Pulmonary artery endothelial cell (primary cell): ENCODE measurements around the gene SUSD5. TPM values are rescaled to one million over a fixed set of nuclear protein-coding genes. Genes with fewer than 3 reads are reported as not detected.
"Not testable (repeated sequence)": the region's sequence is repeated elsewhere in the genome, so short reads cannot be mapped to it uniquely, and the experiment has no call there.

Experiments
- DNase-seq: peaks from one replicate; pipeline ENCODE4 v3.0.0-alpha.2; 2011; ENCODE audit warnings: low read depth, low spot score
- total RNA-seq: library from RNA; depleted of rRNA; stranded (reverse); fragments of >200 nt; gene quantifications from 2 replicates; pipeline ENCODE4 v1.2.3, GENCODE V29; 2014

SUSD5 gene
- total RNA-seq, 1 donor from 2014 or later: 0.59 TPM

DNA sequence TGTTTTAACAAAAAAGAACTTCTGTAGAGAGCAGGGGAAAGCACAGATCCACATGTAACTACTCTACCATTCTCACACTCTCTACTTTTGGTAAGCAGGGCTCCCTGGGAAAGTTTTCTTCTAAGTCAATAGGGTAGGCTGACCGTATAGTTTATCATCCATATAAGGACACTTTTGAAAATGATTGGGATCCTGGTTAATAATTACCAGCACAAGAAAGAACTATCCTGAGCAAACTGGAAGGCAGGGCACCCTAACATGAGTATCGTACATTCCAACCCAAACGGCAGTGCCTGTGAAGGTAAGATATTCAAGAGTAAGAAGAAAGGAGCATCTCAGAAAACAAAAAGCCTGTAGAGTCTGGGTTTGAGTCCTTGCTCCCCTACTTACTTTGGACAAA is 22.1 kb downstream of the SUSD5 start:
- no peak for DNase-seq

DNA sequence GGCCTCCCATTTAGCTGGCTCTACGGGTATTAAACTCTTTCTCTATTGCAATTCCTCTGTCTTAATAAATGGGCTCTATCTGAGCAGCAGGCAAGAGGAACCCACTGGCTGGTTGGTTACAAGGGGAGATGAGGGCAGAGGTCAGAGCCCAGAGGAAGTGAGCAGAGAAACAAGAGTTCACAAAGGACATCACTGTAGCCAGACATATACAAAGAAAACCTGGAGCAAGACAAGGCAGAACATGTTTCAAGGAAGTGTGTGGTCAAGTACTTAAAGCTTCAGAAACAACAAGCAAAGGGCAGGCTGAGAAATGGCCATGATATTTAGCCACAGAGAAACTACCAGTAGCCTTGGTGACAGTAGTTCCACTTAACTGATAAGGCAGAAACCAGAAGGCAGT is 24.3 kb downstream of the SUSD5 start:
- no peak for DNase-seq

DNA sequence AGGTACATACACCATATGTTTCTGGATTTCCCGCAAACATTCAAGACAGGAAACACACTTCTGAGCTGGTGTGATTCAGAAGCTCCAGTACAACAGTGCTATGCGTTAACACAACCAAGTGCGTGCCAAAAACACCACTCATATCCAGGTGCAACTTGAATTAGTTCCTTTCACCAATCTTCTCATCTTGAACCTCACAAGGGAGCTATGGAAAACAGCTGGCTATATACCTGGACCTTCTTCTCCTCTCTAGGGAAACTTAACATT is 31.3 kb downstream of the SUSD5 start:
- peak; percentile 81 for DNase-seq

DNA sequence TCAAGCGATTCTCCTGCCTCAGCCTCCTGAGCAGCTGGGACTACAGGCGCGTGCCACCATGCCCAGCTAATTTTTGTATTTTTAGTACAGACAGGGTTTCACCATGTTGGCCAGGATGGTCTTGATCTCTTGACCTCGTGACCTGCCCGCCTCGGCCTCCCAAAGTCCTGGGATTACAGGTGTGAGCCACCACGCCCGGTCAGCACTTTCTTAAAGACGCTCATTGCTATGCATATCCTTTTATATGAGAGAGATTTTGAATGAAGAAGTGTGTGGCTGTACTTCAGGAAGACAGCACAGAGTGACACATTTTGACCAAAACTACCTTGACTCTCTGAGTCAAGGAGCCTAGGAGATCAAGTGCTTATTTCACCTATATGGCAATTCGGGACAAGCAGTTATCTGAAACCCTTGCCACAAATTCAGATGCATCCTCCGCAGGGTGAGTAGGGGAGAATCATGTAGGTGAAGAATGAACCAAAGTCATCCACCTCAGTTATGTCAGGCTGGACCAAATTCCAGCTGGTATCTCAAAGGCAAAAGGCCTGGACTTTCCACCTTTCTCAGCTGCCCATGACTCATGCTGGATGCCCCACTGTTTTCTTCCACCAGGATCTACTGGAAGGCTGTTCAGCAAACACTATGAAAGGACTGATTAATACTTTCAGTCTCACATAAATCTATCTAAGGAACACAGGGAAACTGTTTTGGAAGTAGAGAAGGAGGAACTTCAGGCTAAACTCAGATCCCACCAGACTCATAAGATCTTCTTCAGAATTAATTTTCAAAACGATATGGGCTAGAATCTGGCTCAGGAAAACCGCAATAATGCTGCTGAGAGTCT is 31.9 kb downstream of the SUSD5 start:
- peak; percentile 57 for DNase-seq

DNA sequence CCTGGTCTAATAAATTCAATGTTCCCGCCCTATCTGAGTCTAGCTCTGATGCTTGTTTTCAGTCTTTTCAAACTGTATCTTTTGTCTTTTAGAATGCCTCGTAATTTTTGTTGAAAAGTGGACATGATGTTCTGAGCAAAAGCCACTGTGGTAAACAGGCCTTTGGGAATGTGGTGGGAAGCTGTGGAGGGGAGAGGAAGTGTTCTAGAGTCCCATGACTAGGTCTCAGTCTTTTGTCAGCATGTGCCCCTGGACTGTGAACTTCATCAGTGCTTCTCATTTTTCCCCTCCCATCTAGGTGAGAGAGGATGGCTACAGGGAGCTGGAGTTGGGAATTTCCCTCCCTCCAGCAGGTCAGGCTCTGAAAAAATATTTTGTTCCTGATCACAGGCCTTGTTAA is 33.7 kb downstream of the SUSD5 start:
- no peak for DNase-seq

DNA sequence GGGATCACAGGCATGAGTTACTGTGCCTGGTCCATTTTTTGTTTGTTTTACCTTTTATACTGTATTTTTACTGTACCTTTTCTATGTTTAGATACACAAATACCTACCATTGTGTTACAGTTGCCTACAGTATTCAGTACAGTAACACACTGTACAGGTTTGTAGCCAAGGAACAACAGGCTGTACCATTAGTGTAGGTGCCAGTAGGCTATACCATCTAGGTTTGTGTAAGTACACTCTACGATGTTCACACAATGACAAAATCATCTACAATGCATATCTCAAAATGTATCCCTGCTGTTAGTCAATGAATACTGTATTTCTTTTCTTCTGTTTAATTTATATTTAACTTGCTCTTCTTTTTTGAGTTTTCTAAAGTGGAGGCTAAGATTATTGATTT is 37.0 kb downstream of the SUSD5 start:
- not testable (repeated sequence) for DNase-seq

DNA sequence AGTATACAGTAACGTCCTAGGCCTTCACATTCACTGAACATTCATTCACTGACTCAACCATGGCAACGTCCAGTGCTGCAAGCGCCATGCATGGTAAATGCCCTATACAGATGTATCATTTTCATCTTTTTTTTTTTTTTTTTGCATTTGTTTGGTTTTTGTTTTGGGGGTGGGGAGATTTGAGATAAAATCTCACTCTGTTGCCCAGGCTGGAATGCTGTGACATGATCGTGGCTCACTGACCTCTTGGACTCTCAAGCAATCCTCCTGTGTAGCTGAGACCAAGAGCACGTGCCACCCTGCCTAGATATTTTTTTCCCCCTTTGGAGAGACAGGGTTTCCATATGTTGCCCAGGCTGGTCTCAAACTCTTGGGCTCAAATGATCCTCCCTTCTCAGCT is 37.4 kb downstream of the SUSD5 start:
- DNase-seq: no peak

DNA sequence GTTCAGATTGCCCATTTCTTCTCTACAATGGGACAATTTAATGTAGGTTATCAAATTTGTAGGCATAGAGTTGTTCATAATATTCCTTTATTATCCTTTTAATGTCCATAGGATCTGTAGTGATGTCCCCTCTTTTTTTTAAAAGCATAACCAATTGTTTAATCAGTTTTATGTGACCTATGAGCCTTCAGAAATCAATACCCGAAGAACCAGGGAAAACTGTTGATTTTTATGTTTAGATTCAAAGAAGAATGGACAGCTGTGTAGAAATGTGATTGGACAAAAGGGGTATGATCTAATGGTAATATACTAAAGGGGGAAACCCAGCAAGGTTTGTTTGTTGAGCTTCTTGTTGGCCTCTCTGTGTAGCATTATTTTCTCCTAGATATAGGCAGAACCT is 39.5 kb downstream of the SUSD5 start:
- DNase-seq: no peak

DNA sequence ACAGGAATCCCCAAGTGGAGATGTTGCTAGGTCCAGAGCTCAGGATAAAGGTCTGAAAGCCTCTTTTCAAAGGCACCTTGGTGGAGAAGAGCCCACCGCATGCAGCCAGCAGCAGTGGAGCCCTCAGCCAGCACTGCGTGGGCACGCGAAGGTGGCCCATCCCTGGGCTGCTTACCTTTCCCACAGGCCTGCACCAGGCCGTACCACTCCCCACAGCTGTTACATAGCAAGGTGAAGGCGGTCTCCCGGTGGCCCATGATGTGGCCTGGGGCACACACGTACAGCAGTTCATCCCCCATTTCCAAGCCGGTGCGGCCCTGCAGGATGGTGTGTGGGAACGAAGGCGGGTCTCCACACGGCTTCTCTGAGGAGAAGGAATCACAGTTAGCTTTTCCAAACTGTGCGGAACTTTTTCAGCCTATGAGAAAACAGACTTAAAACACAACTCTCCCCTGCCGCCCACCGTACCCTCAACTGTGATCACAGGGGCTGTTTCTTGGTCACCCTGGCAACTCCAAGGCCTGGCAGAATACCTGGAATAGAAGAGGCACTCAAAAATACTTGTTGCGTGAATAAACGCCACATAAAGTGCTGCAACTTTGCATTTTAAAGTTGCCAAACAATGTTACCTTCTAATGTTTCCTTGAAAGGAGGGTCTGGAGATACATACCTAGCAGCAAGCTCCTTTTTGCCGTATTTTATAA is 43.7 kb downstream of the SUSD5 start:
- DNase-seq: no peak

DNA sequence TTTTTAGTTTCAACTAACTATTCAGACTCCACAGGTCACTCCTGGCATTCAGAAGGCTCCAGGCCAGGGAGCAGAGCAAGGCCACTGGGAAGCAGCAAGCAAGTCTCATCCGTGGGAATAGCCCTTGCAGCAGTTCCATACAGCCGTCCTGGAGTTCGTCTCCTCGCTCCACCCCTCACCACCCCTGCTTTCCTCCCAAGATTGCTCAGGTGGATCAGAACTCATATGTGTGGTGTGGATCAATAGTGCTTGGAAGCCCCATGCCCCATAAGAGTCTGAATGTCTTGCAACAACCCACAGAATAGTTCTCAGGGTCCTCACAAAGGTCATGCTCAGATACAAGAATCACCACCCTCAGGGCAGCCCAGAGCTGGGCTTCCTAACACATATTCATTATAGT is 44.5 kb downstream of the SUSD5 start:
- no peak for DNase-seq

DNA sequence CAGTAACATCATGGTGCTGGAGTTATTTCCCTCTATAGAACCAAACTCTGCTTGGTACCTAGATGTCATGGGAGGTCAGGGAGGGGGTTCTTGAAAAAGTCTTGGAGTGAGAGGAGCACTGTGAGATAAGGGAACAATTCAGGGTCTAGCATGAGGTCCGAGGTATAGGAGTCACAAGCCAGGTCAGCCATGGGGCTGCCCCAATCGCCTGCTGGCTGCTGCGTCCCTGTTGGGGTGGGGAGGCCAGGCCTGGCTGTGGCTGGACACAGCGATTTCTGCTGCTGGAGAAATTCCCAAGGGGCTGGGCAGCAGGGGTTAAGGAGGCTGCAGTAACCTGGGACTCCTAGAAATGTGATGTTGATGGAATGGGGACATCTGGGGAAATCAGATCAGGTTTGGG is 44.9 kb downstream of the SUSD5 start:
- no peak for DNase-seq

DNA sequence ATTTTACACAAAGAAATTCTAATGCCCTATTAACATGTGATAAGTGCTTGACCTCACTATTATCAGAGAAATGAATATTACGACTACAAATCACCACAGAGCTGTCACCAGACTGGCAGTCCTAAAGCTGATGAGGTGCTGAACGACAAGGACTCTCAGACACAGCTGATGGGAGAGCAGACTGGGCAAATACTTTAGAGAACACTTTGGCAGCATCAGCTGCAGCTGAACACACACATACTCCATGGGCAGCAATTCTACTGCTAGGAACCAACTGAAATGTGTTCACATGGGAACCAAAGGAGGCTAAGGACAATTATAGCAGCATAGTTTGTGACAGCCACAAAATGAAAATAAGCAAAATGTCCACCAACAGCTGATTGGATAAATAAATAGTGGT is 45.5 kb downstream of the SUSD5 start:
- DNase-seq: no peak

DNA sequence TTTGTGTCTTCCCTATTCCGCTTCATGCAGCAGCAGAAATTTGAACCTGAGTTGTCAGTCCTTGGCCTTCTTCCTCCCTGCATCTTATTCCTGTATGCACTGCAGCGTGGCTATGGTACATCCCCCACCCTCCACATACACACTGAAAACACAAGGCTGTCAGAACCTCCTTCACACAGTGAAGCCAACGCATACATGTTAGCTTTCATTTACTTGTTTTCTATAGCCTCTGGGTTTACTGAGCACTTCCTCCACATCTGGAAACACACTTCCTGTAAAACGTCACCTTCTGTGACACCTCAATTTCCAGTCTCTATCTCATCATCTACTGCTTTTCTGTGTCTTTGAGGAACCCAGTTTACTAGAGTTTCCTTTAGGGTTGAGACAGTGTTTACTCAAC is 47.0 kb downstream of the SUSD5 start:
- no peak for DNase-seq

DNA sequence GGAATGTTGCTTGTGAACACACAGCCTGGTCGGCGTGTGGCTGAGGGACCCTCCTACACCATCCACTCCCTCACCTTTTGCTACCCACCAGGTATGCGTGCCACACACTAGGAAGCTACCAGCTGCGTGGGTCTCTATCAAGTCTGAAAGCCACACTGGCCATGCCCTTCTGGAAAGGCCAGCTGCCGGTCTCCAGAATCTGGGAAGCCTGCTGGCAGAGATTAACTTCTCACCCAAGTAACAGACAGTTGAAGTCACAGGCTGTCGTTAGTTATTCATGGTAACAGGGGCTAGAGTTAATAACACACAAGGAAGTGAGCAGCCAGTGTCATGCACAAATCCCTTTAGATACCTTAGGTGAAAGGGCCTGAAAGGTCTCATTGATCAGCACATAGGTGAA is 48.1 kb downstream of the SUSD5 start:
- DNase-seq: no peak

DNA sequence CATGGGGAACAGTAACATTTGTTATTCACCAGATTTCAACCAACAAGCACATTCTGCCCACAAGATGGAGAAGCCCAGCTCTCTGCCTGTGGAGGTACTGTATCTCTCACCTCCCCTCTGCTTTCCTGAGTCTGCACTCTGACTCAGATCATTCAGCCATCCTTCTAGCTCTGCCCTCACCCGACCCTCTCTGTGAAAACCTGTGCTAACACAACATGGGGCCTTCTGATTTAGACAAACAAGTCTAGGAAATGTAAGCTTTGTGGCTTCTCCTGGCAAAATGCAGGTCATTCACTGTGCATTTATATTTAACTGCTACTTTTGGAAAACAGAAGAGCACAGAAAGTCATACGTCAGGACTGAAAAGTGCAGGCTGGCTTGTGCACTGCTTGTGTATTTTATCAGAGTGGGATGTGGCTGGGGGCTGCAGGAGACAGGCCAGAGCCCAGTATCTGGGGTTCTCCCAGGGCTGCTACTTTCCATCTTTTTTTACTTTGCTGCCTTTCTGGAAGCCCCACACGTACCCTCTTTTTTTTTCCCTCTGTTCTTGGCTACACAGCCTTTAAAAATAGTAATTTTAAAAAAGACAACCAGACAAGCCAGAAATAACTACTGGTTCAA is 50.8 kb downstream of the SUSD5 start:
- DNase-seq: no peak

DNA sequence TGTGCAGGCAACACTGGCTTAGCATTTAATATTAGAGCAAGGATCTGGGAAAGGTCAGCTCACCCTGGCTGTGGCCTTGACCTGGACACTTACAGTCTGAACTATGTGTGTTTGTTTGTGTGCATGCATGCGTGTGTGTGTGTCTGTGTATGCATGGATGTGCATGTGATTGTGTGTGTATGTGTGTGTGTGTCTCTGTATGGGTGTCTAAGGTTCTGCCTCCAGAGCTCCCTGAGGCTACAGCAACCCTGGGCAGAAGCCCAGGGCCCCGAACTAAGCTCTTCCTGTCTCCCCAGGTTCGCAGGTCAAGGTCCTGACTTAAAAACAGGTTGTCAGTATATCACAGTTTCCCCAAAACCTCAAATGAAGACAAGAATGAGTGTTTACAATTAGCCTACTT is 51.3 kb downstream of the SUSD5 start:
- no peak for DNase-seq

DNA sequence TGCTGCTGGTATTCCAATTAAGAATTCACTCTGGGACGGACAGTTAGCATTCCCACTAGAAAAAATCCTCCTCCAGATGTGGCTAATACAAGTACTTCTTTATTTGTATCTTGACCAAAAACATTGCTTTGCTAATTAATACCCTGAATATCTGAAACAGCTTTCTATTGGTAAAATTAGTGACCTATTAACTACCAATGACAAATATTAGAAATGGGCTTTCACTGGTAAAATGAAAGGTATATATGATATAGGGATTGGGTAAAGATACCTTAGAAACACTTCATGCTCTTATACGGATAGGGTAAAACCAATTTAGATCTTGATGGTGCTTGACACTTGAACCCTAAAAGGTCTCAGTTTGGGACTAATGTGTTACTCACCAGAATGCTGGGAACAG is 52.5 kb downstream of the SUSD5 start:
- DNase-seq: no peak

DNA sequence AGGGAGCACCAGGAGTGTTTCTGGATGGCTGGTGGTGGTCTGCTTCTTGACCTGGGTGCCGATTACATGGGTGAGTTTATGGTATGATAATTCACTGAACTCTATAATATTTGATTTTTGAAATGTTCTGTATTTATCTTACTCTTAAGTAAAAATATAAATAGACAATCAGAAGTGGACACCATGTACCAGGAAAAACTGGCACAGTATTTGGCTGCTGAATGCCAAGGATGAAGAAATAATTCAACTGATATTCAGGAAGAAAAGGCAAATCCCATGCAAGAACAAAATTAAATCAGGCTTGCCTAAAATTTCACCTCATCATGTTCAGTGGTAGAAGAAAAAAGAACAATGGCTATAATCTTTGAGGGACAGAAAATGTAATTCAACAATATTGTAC is 53.2 kb downstream of the SUSD5 start:
- DNase-seq: no peak

DNA sequence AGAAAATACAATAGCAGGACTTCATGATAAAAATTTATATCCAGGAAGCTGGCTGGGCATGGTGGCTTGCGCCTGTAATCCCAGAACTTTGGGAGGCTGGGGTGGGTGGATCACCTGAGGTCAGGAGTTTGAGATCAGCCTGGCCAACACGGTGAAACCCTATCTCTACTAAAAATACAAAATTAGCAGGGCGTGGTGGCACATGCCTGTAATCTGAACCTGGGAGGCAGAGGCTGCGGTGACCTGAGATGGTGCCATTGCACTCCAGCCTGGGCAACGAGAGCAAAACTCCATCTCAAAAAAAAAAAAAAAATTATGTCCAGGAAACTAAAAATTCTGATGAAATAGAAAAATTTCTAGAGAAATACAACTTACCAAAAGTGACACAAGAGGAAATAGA is 56.0 kb downstream of the SUSD5 start:
- not testable (repeated sequence) for DNase-seq

DNA sequence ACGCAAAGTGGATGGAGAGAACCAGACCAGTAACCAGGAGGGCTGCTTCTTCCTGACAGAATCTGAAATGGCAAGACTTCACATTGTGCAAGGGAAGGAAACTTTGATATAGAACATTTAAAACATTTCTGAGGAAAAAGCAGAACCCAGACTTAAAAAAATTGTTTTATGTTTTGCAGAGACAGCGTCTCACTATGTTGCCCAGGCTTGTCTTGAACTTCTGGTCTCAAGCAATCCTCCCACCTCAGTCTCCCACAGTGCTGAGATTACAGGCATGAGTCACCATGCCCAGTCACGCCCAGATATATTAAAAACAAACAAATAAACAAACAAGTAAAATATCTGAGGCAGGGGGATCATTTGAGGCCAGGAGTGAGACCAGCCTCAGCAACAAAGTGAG is 58.6 kb downstream of the SUSD5 start:
- no peak for DNase-seq

DNA sequence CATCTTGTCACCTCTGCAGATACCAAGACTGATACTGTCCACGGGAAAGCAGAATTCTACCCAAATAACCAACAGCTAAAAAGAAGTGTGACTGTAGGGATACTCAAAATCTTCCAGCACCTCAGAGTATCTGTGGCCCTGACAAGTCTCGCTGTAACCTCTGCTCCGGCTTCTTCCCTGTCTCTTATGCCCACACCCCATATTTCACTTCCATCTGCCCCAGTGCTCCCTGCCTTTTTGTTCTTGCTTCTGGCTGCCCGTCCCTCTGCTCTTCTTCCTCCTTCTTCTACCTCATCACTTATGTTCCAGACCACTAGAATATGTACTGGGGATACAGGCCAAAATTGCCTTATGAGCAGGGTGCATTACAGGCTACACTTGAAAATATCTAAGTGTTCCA is 59.4 kb downstream of the SUSD5 start:
- no peak for DNase-seq

DNA sequence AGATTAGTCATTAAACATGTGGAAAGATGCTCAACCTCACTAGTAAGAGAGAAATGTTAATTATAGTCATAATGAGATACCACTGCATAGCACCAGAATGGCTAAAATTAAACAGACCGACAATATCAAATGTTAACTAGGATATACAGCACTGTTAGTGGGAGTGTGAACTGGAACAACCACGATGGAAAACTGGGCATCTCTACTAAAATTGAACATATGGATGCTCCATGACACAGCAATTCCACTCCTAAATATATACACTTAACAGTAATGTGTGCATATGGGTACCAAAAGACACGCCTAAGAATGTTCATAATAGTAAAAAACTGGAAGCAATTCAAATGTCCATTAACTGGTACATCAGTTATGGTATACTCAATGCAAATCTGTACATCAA is 63.3 kb downstream of the SUSD5 start:
- DNase-seq: no peak

DNA sequence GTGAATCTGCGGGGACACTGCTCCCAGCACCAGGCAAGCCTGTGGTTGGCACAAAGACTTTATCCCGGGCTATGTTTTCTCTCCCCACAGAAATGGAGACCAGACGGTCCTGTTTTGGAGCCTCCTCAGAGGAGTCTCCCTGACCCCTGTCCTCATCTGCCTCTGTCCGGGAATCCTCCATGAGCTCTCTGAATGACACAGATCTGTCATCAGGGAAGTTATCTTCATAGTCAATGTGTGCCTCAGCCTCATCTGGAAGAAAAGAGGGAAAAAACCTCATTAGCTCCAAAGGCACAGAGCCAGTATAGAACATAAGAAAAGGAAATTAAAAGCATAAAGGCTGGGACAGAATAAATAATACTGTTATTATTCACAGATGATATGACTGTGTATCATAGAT is 64.8 kb downstream of the SUSD5 start:
- no peak for DNase-seq
